Stimulated activated CD4-positive, alpha-beta T cell treated with anti-CD3 and anti-CD28 coated beads, Interleukin-15, amount 100 ng/mL, for 1 hour (primary cell): Measurements from ENCODE around the gene RNF4.
"Not testable (repeated sequence)": the region's sequence is repeated elsewhere in the genome, so short reads cannot be mapped to it uniquely, and the experiment has no call there.

Source experiments
- DNase-seq, 2 donors: peaks; one replicate each; pipeline ENCODE4 v3.0.0-alpha.2; 2020; ENCODE audit warnings: low read depth in 1 of 2, low spot score in 1 of 2

Gene RNF4

GRCh38 chr4:2486981-2487380 lies 18.1 kb downstream of the RNF4 start:
- DNase-seq: no peak

GRCh38 chr4:2487632-2488031 lies 18.7 kb downstream of the RNF4 start:
- no peak for DNase-seq

GRCh38 chr4:2489081-2489805 lies 20.3 kb downstream of the RNF4 start:
- DNase-seq: no peak

GRCh38 chr4:2489841-2490552 lies 21.1 kb downstream of the RNF4 start:
- no peak for DNase-seq

- no peak for DNase-seq
These were observed 24.1 kb downstream of the RNF4 start for GRCh38 chr4:2492970-2493369.

- no peak for DNase-seq
These were observed 26.1 kb downstream of the RNF4 start for GRCh38 chr4:2494992-2495391.

- DNase-seq: no peak
These were observed 28.4 kb downstream of the RNF4 start for GRCh38 chr4:2497324-2497723.

- no peak for DNase-seq
These were observed 29.0 kb downstream of the RNF4 start for GRCh38 chr4:2497931-2498330.

- no peak for DNase-seq
These were observed 31.6 kb downstream of the RNF4 start for GRCh38 chr4:2500547-2500946.

GRCh38 chr4:2501034-2501594 lies 32.2 kb downstream of the RNF4 start:
- no peak for DNase-seq

- no peak for DNase-seq
These were observed 34.9 kb downstream of the RNF4 start for GRCh38 chr4:2503809-2504208.

GRCh38 chr4:2507259-2507658 lies 38.4 kb downstream of the RNF4 start:
- no peak for DNase-seq

- no peak for DNase-seq
These were observed 38.9 kb downstream of the RNF4 start for GRCh38 chr4:2507855-2508254.

- no peak for DNase-seq
These were observed 41.7 kb downstream of the RNF4 start for GRCh38 chr4:2510351-2511259.

- DNase-seq: no peak
These were observed 42.8 kb downstream of the RNF4 start for GRCh38 chr4:2511645-2512131.

GRCh38 chr4:2512396-2513135 lies 43.7 kb downstream of the RNF4 start:
- no peak for DNase-seq

GRCh38 chr4:2514193-2514592 lies 45.3 kb downstream of the RNF4 start:
- not testable (repeated sequence) for DNase-seq

GRCh38 chr4:2514944-2515343 lies 46.0 kb downstream of the RNF4 start:
- DNase-seq: not testable (repeated sequence)

GRCh38 chr4:2515830-2516550 lies 47.1 kb downstream of the RNF4 start:
- DNase-seq: no peak

GRCh38 chr4:2516635-2517034 lies 47.7 kb downstream of the RNF4 start:
- no peak for DNase-seq
